H1 (cell line): Measurements from ENCODE around the gene EGFLAM. TPM values are rescaled to one million over a fixed set of nuclear protein-coding genes. Genes with fewer than 3 reads are reported as not detected.

Source experiments
- CTCF ChIA-PET: fragments of 300-600 bp; sonication (Branson Sonifier 250); formaldehyde crosslinking; loops from one replicate; lab custom pipeline; 2021; ENCODE audit not compliant: partially characterized antibody; lab: Charles Lee
- POLR2A ChIA-PET: fragments of 300-600 bp; sonication (Branson Sonifier 250); formaldehyde crosslinking; loops from one replicate; lab custom pipeline; 2021; ENCODE audit warnings: inconsistent platforms; ENCODE audit not compliant: partially characterized antibody; lab: Charles Lee
- DNase-seq, 2 experiments: peaks; one replicate each; pipeline versions ENCODE4 v3.0.0 to v3.0.0-alpha.2; 2010 to 2022; ENCODE audit warnings: low spot score in 2 of 2, low read depth in 1 of 2, mixed read lengths in 1 of 2
- FAIRE-seq: peaks from 2 replicates; lab custom pipeline; 2011; peaks lifted over from hg19 to GRCh38; lab: Jason Lieb, UNC
- H2AFZ ChIP-seq: 2 replicates; pipeline ENCODE4 v1.8.1; 2012; ENCODE audit warnings: low read length, inconsistent platforms
- H2AK5ac ChIP-seq: 2 replicates; pipeline ENCODE4 v1.6.1; 2013; ENCODE audit warnings: low read depth, low read length
- H2BK120ac ChIP-seq: replicated peaks from 2 replicates; pipeline ENCODE3; 2013; ENCODE audit warnings: low read depth, low read length, inconsistent platforms
- H2BK12ac ChIP-seq: 2 replicates; pipeline ENCODE4 v1.6.1; 2013; ENCODE audit warnings: low read depth, low read length
- H2BK15ac ChIP-seq: 2 replicates; pipeline ENCODE4 v1.6.1; 2013; ENCODE audit warnings: low read length
- H2BK20ac ChIP-seq: 2 replicates; pipeline ENCODE4 v1.6.1; 2013; ENCODE audit warnings: low read length
- H2BK5ac ChIP-seq: 2 replicates; pipeline ENCODE4 v1.6.1; 2013; ENCODE audit warnings: low read depth, low read length
- H3K14ac ChIP-seq: 2 replicates; pipeline ENCODE4 v1.6.1; 2013; ENCODE audit warnings: inconsistent platforms; ENCODE audit not compliant: insufficient read length
- H3K18ac ChIP-seq: 2 replicates; pipeline ENCODE4 v1.6.1; 2013; ENCODE audit warnings: low read length; ENCODE audit errors: extremely low read depth
- H3K23ac ChIP-seq: 2 replicates; pipeline ENCODE4 v1.6.1; 2013; ENCODE audit warnings: inconsistent platforms; ENCODE audit not compliant: insufficient read length
- H3K23me2 ChIP-seq: 2 replicates; pipeline ENCODE4 v1.6.1; 2013; ENCODE audit warnings: low read depth, low read length
- H3K27ac ChIP-seq: 2 replicates; pipeline ENCODE4 v1.6.1; 2011; ENCODE audit warnings: low read depth, low read length, inconsistent platforms
- H3K27me3 ChIP-seq, 4 experiments: replicated peaks in 1 of 4; 1 replicate in 1 of 4; 2 replicates in 3 of 4; pipeline versions ENCODE4 v1.6.1 to v1.8.1; 2011 to 2013; ENCODE audit warnings: low read length in 3 of 4, mild to moderate bottlenecking in 3 of 4, inconsistent platforms in 2 of 4, mixed read lengths in 2 of 4, moderate library complexity in 1 of 4; ENCODE audit not compliant: control insufficient read depth in 3 of 4, insufficient read depth in 3 of 4; ENCODE audit errors: extremely low read depth in 1 of 4
- H3K36me3 ChIP-seq, 4 experiments: 2 replicates each; pipeline versions ENCODE4 v1.6.1 to v1.8.1; 2011 to 2013; ENCODE audit warnings: mild to moderate bottlenecking in 4 of 4, low read length in 3 of 4, moderate library complexity in 2 of 4, control low read depth in 1 of 4, inconsistent platforms in 1 of 4; ENCODE audit not compliant: insufficient read depth in 4 of 4, control insufficient read depth in 2 of 4
- H3K4ac ChIP-seq: replicated peaks from 2 replicates; pipeline ENCODE3; 2013; ENCODE audit warnings: low read length, low read depth, mixed read lengths, inconsistent platforms; ENCODE audit not compliant: insufficient read length
- H3K4me1 ChIP-seq, 4 experiments: replicated peaks in 1 of 4; 1 replicate in 1 of 4; 2 replicates in 3 of 4; pipeline versions ENCODE4 v1.6.1 to v1.8.1; 2011 to 2013; ENCODE audit warnings: low read length in 3 of 4, inconsistent platforms in 2 of 4, mixed read lengths in 1 of 4; ENCODE audit not compliant: insufficient read depth in 4 of 4, control insufficient read depth in 3 of 4
- H3K4me2 ChIP-seq, 2 experiments: 2 replicates each; pipeline versions ENCODE4 v1.6.1 to v1.8.1; 2011 to 2013; ENCODE audit warnings: low read depth in 2 of 2, low read length in 2 of 2, control low read depth in 1 of 2, inconsistent platforms in 1 of 2, mild to moderate bottlenecking in 1 of 2; ENCODE audit not compliant: insufficient read depth in 1 of 2
- H3K4me3 ChIP-seq, 4 experiments: fragments of 200-600, 300-600 bp in 1 of 4; sonication (generic), shearing (Covaris generic), sonication (Bioruptor Twin) in 1 of 4; 2 replicates each; pipeline versions ENCODE4 v1.5.1 to v1.8.1; 2011 to 2016; ENCODE audit warnings: low read length in 4 of 4, low read depth in 3 of 4, control low read depth in 2 of 4, inconsistent platforms in 2 of 4, mild to moderate bottlenecking in 2 of 4, mixed read lengths in 1 of 4, moderate library complexity in 1 of 4; ENCODE audit not compliant: insufficient read depth in 2 of 4; ENCODE audit errors: extremely low read depth in 1 of 4
- H3K56ac ChIP-seq: replicated peaks from 2 replicates; pipeline ENCODE3; 2013; ENCODE audit warnings: low read depth, mild to moderate bottlenecking, mixed read lengths, low read length, inconsistent platforms; ENCODE audit not compliant: insufficient read length
- H3K79me1 ChIP-seq: 2 replicates; pipeline ENCODE4 v1.6.1; 2013; ENCODE audit warnings: low read depth, low read length, control low read depth
- H3K79me2 ChIP-seq, 2 experiments: 2 replicates each; pipeline versions ENCODE4 v1.6.1 to v1.8.1; 2012 to 2013; ENCODE audit warnings: low read length in 2 of 2, mild to moderate bottlenecking in 2 of 2, inconsistent platforms in 1 of 2; ENCODE audit not compliant: insufficient read depth in 2 of 2, control insufficient read depth in 1 of 2
- H3K9ac ChIP-seq, 4 experiments: replicated peaks in 1 of 4; 1 replicate in 1 of 4; 2 replicates in 3 of 4; pipeline versions ENCODE4 v1.6.1 to v1.8.1; 2011 to 2013; ENCODE audit warnings: low read depth in 3 of 4, low read length in 3 of 4, control low read depth in 2 of 4, mild to moderate bottlenecking in 2 of 4, moderate library complexity in 2 of 4, inconsistent platforms in 1 of 4; ENCODE audit errors: extremely low read depth in 1 of 4
- H3K9me3 ChIP-seq, 2 experiments: 2 replicates each; pipeline versions ENCODE4 v1.6.1 to v1.8.1; 2012 to 2013; ENCODE audit warnings: mild to moderate bottlenecking in 2 of 2, moderate library complexity in 2 of 2, control low read depth in 1 of 2, inconsistent platforms in 1 of 2, low read depth in 1 of 2, low read length in 1 of 2, mixed read lengths in 1 of 2; ENCODE audit not compliant: insufficient read depth in 2 of 2
- H4K20me1 ChIP-seq, 2 experiments: replicated peaks in 1 of 2; 2 replicates each; pipeline versions ENCODE3 to v1.8.1; 2011 to 2013; ENCODE audit warnings: inconsistent platforms in 2 of 2, low read length in 2 of 2, mild to moderate bottlenecking in 1 of 2; ENCODE audit not compliant: insufficient read depth in 2 of 2, control insufficient read depth in 1 of 2
- H4K5ac ChIP-seq: 2 replicates; pipeline ENCODE4 v1.6.1; 2013; ENCODE audit warnings: low read length, low read depth, mixed read lengths, inconsistent platforms; ENCODE audit not compliant: insufficient read length
- H4K8ac ChIP-seq: 2 replicates; pipeline ENCODE4 v1.8.0; 2013; ENCODE audit warnings: mild to moderate bottlenecking, moderate library complexity, low read length, inconsistent platforms; ENCODE audit not compliant: insufficient read depth; ENCODE audit errors: extremely low read depth
- H4K91ac ChIP-seq: replicated peaks from 2 replicates; pipeline ENCODE3; 2013; ENCODE audit warnings: low read length, mixed read lengths, inconsistent platforms; ENCODE audit not compliant: insufficient read length
- JUN ChIP-seq: IDR thresholded peaks from 2 replicates; pipeline ENCODE4 v1.6.1; 2011; ENCODE audit warnings: low read depth, mild to moderate bottlenecking, improper control_type of control experiment, low read length
- MAFK ChIP-seq: IDR thresholded peaks from 2 replicates; pipeline ENCODE4 v1.6.1; 2012; ENCODE audit warnings: low read depth, mild to moderate bottlenecking, improper control_type of control experiment, low read length
- WGBS, 2 experiments: shearing (Covaris generic) in 1 of 2; methylation state at CpG; one replicate each; pipeline versions ENCODE4 v1.1.6 to v1.1.7; 2013 to 2015; ENCODE audit warnings: low lambda C conversion rate in 2 of 2, mixed read lengths in 2 of 2, inconsistent platforms in 1 of 2, low coverage in 1 of 2, missing lambda C conversion rate in 1 of 2; ENCODE audit not compliant: insufficient replicate concordance in 2 of 2, insufficient coverage in 1 of 2, insufficient read length in 1 of 2; ENCODE audit errors: extremely low coverage in 1 of 2, missing lambda C conversion rate in 1 of 2; 5-methylcytosine and 5-hydroxymethylcytosine counted together
- polyA plus RNA-seq, 7 experiments: library from polyadenylated mRNA; depleted of rRNA in 3 of 7; stranded (reverse) in 5 of 7; unstranded in 2 of 7; fragments of >200 nt in 5 of 7; fragments of 200-250 nt in 2 of 7; gene quantifications; 1 replicate in 5 of 7; 2 replicates in 1 of 7; 4 replicates in 1 of 7; pipeline versions ENCODE4 v1.2.1 to v1.2.3, GENCODE V29; 2011 to 2013; ENCODE audit warnings: missing spikeins in 2 of 7, mixed read lengths in 2 of 7
- total RNA-seq: library from RNA; stranded (reverse); fragmentation: NEBNext Ultra II Directional; extraction: Animal tissue kit (Norgen Biotek cat#: 25700); gene quantifications from 2 replicates; pipeline ENCODE4 v1.2.1, GENCODE V29; 2021

EGFLAM gene
- total and polyA plus RNA-seq, 2 of the 8 experiments (the other 6 are each of a cell fraction or from before 2014, with no cell fraction given): 0.20 to 0.24 TPM

DNA sequence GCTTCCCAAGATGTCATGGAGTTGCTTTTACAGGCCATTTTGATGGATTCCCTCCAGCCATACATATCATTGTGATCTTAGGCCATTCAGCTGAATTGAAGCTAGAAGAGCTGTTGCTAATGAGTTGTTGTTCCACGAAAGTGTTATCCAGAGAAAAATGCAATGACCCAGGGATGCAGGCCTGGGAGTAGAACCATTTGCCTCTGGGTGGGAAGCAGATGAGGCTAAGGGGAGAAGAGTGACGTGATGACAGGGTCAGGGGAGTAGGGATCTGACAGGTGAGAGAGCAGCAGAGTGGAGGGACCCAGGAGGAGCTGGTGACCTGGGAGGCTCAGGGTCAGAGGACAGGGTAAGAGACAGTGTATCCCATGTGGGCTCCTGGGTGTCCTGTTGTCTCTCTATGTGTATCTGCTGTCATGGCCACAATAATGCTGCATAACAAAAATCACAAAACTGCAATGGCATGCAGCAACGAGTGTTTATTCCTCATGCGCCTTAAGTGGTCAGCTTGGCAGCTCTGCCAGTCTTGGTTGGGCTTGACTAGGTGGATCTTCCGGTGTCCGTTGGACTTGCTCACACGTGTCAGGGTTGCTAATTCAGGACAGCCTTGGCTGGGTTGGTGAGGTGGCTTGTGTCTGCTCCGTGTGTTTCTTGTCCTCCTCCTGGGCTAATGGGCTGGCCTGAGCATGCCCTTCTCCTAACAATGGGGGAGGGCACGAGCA, 207.5 kb downstream of the EGFLAM start:
- CTCF ChIA-PET: interaction anchor here (0.9 to 1.6 kb wide), 3 partner anchors 24 to 344 kb away, joined by 3 read pairs; no protein-coding TSS in a partner anchor
- H3K9me3 ChIP-seq: no peaks in the 10 kb centered on the region
- H2BK20ac ChIP-seq: no peak overlapping the region
- no peaks in the 10 kb centered on the region for H3K23me2 ChIP-seq
- H4K5ac ChIP-seq: no peak overlapping the region
- H3K9ac ChIP-seq: no peak overlapping the region
- no peak overlapping the region for H3K23ac ChIP-seq
- H2AFZ ChIP-seq: no peak overlapping the region
- H2BK120ac ChIP-seq: no peak overlapping the region
- H3K36me3 ChIP-seq: no peaks in the 10 kb centered on the region
- H3K4me2 ChIP-seq: no peak overlapping the region
- H3K4ac ChIP-seq: no peak overlapping the region
- H2AK5ac ChIP-seq: no peak overlapping the region
- FAIRE-seq (no peak), DNase-seq (no peak)
- H2BK15ac ChIP-seq: no peak overlapping the region
- H3K14ac ChIP-seq: no peak overlapping the region
- no peak overlapping the region for H3K4me3 ChIP-seq
- no peaks in the 10 kb centered on the region for H3K79me2 ChIP-seq
- H4K8ac ChIP-seq: no peak overlapping the region
- no peak overlapping the region for H3K56ac ChIP-seq
- H3K4me1 ChIP-seq: peaks cover 0 to 12% (median 2%) of the 10 kb centered on the region in 4 experiments; a peak in 3 of 7 replicates
- 93% methylated on average over 9 of the region's 9 CpGs; no CpG with 5 or more reads in 1 of the 2 experiments for WGBS, 2 experiments
- H3K18ac ChIP-seq: no peak overlapping the region
- H3K79me1 ChIP-seq: no peaks in the 10 kb centered on the region
- no peaks in the 10 kb centered on the region for H4K20me1 ChIP-seq
- no peak overlapping the region for H2BK5ac ChIP-seq
- H4K91ac ChIP-seq: no peak overlapping the region
- H2BK12ac ChIP-seq: 0 out of 2 replicates have a peak overlapping the region, but pooled peaks have one; percentile 14
- no peak overlapping the region for H3K27ac ChIP-seq
- POLR2A ChIA-PET: no interaction called here
- H3K27me3 ChIP-seq: no peaks in the 10 kb centered on the region
- TF ChIP-seq JUN (no peak), MAFK (no peak)
